HepG2 (cell line): ENCODE results near the gene CNOT1. TPM values are rescaled to one million over a fixed set of nuclear protein-coding genes. Genes with fewer than 3 reads are reported as not detected.

ENCODE experiments used
- ATAC-seq: fragments of 200-7000 bp; cut with Tn5 transposase; 3 replicates; pipeline ENCODE4 v1.9.1; 2020; ENCODE audit warnings: mild to moderate bottlenecking, moderate library complexity
- BruUV-seq: library from RNA; stranded (reverse); fragments of 400-500 nt; replicated peaks from 2 replicates; lab custom pipeline; 2021; lab: Mats Ljungman, UMichigan
- CTCF ChIA-PET: fragments of 300-600 bp; formaldehyde crosslinking; extraction: SDS; loops from one replicate; lab custom pipeline; 2021; ENCODE audit warnings: low total read pairs, inconsistent platforms, low intra/inter-chr PET ratio; lab: Yijun Ruan, JAX
- POLR2A ChIA-PET: fragments of 350-600 bp; sonication (Branson Sonifier 250); formaldehyde crosslinking; loops from one replicate; lab custom pipeline; 2020; ENCODE audit warnings: antibody characterized with exemption, inconsistent platforms; lab: Yijun Ruan, JAX
- DNase-seq: peaks from one replicate; pipeline ENCODE4 v3.0.0-alpha.2; 2015; ENCODE audit warnings: low spot score
- FAIRE-seq: peaks from 3 replicates; lab custom pipeline; 2011; peaks lifted over from hg19 to GRCh38; lab: Jason Lieb, UNC
- H2AFZ ChIP-seq: one replicate; pipeline ENCODE4 v1.6.1; 2011; ENCODE audit warnings: low read length, inconsistent platforms
- H3K27ac ChIP-seq: fragments of 300-600 bp; 3 replicates; pipeline ENCODE4 v1.8.0; 2011; ENCODE audit warnings: mixed run types, mild to moderate bottlenecking, mixed read lengths, low read length, inconsistent platforms; ENCODE audit not compliant: insufficient read depth; ENCODE audit errors: extremely low read length
- H3K27me3 ChIP-seq, 2 experiments: fragments of 200-600 bp in 1 of 2; 2 replicates in 1 of 2; 3 replicates in 1 of 2; pipeline versions ENCODE4 v1.6.0 to v1.8.0; 2011; ENCODE audit warnings: low read length in 2 of 2, mild to moderate bottlenecking in 2 of 2, moderate library complexity in 2 of 2, inconsistent platforms in 1 of 2; ENCODE audit not compliant: insufficient read depth in 2 of 2, control insufficient read depth in 1 of 2
- H3K36me3 ChIP-seq, 2 experiments: fragments of 200-600 bp in 1 of 2; replicated peaks in 1 of 2; 2 replicates in 1 of 2; 3 replicates in 1 of 2; pipeline versions ENCODE4 v1.5.1 to v1.8.0; 2011; ENCODE audit warnings: low read length in 2 of 2, inconsistent platforms in 1 of 2; ENCODE audit not compliant: insufficient read depth in 2 of 2, control insufficient read depth in 1 of 2
- H3K4me1 ChIP-seq: 2 replicates; pipeline ENCODE4 v1.5.1; 2012; ENCODE audit warnings: low read length, inconsistent platforms; ENCODE audit not compliant: insufficient read depth
- H3K4me2 ChIP-seq: 2 replicates; pipeline ENCODE4 v1.6.0; 2011; ENCODE audit warnings: low read depth, low read length, inconsistent platforms
- H3K4me3 ChIP-seq, 3 experiments: fragments of 200-600 bp in 1 of 3; sonication (generic), shearing (Covaris generic) in 1 of 3; replicated peaks in 1 of 3; 2 replicates each; pipeline ENCODE4 v1.5.1; 2011 to 2016; ENCODE audit warnings: low read length in 3 of 3, inconsistent platforms in 2 of 3, low read depth in 2 of 3, mild to moderate bottlenecking in 2 of 3, control low read depth in 1 of 3, mixed read lengths in 1 of 3; ENCODE audit not compliant: insufficient read depth in 1 of 3
- H3K79me2 ChIP-seq: one replicate; pipeline ENCODE4 v1.6.1; 2011; ENCODE audit warnings: low read length, inconsistent platforms; ENCODE audit not compliant: insufficient read depth
- H3K9ac ChIP-seq: 2 replicates; pipeline ENCODE4 v1.6.0; 2011; ENCODE audit warnings: mild to moderate bottlenecking, low read depth, low read length, inconsistent platforms; ENCODE audit not compliant: insufficient read depth
- H3K9me3 ChIP-seq: 2 replicates; pipeline ENCODE4 v1.5.1; 2012; ENCODE audit warnings: mild to moderate bottlenecking, low read length
- H4K20me1 ChIP-seq: 2 replicates; pipeline ENCODE4 v1.6.0; 2011; ENCODE audit warnings: inconsistent platforms, mild to moderate bottlenecking, low read length, moderate library complexity; ENCODE audit not compliant: insufficient read depth
- ARID2 ChIP-seq: sonication (generic); formaldehyde crosslinking; IDR thresholded peaks from 2 replicates; pipeline ENCODE4 v1.8.1; 2022; ENCODE audit warnings: mild to moderate bottlenecking, missing genetic modification reagents, borderline replicate concordance
- FOXC1 ChIP-seq: sonication (generic); formaldehyde crosslinking; IDR thresholded peaks from 2 replicates; pipeline ENCODE4 v1.8.0; 2022; ENCODE audit warnings: mild to moderate bottlenecking, missing genetic modification reagents, borderline replicate concordance
- HNRNPK ChIP-seq: fragments of 200-400 bp; formaldehyde crosslinking; IDR thresholded peaks from 2 replicates; pipeline ENCODE4 v1.6.1; 2018; ENCODE audit warnings: low read length, low read depth, moderate library complexity, mild to moderate bottlenecking; ENCODE audit not compliant: poor library complexity, severe bottlenecking
- KAT2B ChIP-seq: fragments of 150-350 bp; IDR thresholded peaks from 2 replicates; pipeline ENCODE4 v1.6.1; 2014; ENCODE audit warnings: low read depth, low read length, borderline replicate concordance
- PHB2 ChIP-seq: fragments of 450-650 bp; IDR thresholded peaks from 2 replicates; pipeline ENCODE4 v1.6.1; 2018; ENCODE audit not compliant: partially characterized antibody
- RBM22 ChIP-seq: fragments of 200-400 bp; formaldehyde crosslinking; optimal IDR thresholded peaks from 2 replicates; pipeline ENCODE3; 2017; ENCODE audit warnings: mild to moderate bottlenecking, low read length, moderate library complexity
- ZBTB3 ChIP-seq: sonication (generic); formaldehyde crosslinking; IDR thresholded peaks from 2 replicates; pipeline ENCODE4 v1.4.0; 2020; ENCODE audit warnings: low read depth, mild to moderate bottlenecking, moderate library complexity, missing genetic modification reagents, borderline replicate concordance
- ZFP62 ChIP-seq: sonication (generic); formaldehyde crosslinking; IDR thresholded peaks from 2 replicates; pipeline ENCODE4 v1.4.0; 2020; ENCODE audit warnings: missing genetic modification reagents
- ZNF33B ChIP-seq: sonication (generic); formaldehyde crosslinking; IDR thresholded peaks from 2 replicates; pipeline ENCODE4 v1.5.1; 2020; ENCODE audit warnings: mild to moderate bottlenecking, missing genetic modification reagents
- ZNF616 ChIP-seq: sonication (generic); formaldehyde crosslinking; IDR thresholded peaks from 2 replicates; pipeline ENCODE4 v1.5.0; 2020; ENCODE audit warnings: low read depth, mild to moderate bottlenecking, missing genetic modification reagents
- ZNF768 ChIP-seq: sonication (generic); formaldehyde crosslinking; IDR thresholded peaks from 2 replicates; pipeline ENCODE4 v1.4.0; 2020; ENCODE audit warnings: missing genetic modification reagents
- ZNF777 ChIP-seq: sonication (generic); formaldehyde crosslinking; IDR thresholded peaks from 2 replicates; pipeline ENCODE4 v1.4.0; 2020; ENCODE audit warnings: missing genetic modification reagents
- WGBS: methylation state at CpG from one replicate; pipeline ENCODE4 v1.1.6; 2017; ENCODE audit warnings: low lambda C conversion rate; 5-methylcytosine and 5-hydroxymethylcytosine counted together
- in situ Hi-C: cut with HindIII; loops from 2 replicates; pipeline ENCODE4 v1.10.0; 2017; ENCODE audit warnings: low pct_unique_long_range_greater_than_20kb; ENCODE audit not compliant: extremely low pct_ligation_motif_present
- intact Hi-C: fragments of 100-400 bp; cut with micrococcal nuclease; formaldehyde crosslinking; loops from one replicate; pipeline ENCODE4 v1.10.0; 2022; ENCODE audit not compliant: unreplicated experiment
- polyA plus RNA-seq, 8 experiments: library from polyadenylated mRNA; depleted of rRNA in 3 of 8; stranded (reverse) in 7 of 8; unstranded in 1 of 8; fragments of >200 nt; fragmentation: Illumina TruSeq in 4 of 8; extraction: Trizol in 4 of 8; gene quantifications; 2 replicates each; pipeline versions ENCODE4 v1.2.1 to v1.2.3, GENCODE V29; 2011 to 2016; ENCODE audit warnings: low read depth in 4 of 8, missing spikeins in 1 of 8, mixed read lengths in 1 of 8; ENCODE audit not compliant: insufficient read depth in 1 of 8
- total RNA-seq, 5 experiments: library from RNA; depleted of rRNA; stranded (reverse); fragments of >200 nt; fragmentation: Illumina TruSeq; extraction: Trizol; gene quantifications; 2 replicates each; pipeline ENCODE4 v1.2.3, GENCODE V29; 2016; ENCODE audit warnings: low read depth in 1 of 5
- TF ChIP-seq, protein P1 (sequence below): IDR thresholded peaks from 2 replicates; pipeline ENCODE4 v1.6.1; 2018; ENCODE audit warnings: missing genetic modification reagents
- TF ChIP-seq, protein P2 (sequence below): sonication (generic); formaldehyde crosslinking; IDR thresholded peaks from 2 replicates; pipeline ENCODE4 v1.8.1; 2023; ENCODE audit warnings: mild to moderate bottlenecking, moderate library complexity, missing genetic modification reagents
- TF ChIP-seq, protein P3 (sequence below): sonication (generic); formaldehyde crosslinking; conservative IDR thresholded peaks from 2 replicates; pipeline ENCODE4 v1.8.0; 2022; ENCODE audit warnings: mild to moderate bottlenecking, moderate library complexity, missing genetic modification reagents

Gene CNOT1
- total and polyA plus RNA-seq, 2 of the 13 experiments (the other 11 are each of a cell fraction or from before 2014, with no cell fraction given) = 188 to 232 TPM

DNA sequence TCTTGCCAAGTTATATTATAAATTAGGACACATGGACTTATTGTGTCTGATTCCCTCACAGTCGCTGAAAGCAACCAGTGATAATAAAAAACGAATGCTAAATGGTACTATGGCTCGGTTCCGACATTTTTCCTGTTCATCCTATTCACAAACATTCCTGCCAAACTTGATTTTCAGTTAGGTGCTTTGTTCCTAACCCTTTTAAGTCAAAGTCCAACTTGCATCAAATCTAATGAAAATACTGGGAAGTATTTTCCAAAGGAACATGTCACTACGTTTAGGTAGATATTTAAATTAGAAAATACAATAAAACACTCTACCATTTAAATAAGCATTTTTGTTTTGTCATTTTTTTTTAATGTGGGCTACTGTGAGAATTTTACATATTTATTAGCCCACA, 93.3 kb downstream of the CNOT1 start:
- peak; percentile 37 for TF ChIP-seq RBM22
- TF ChIP-seq, protein P1, sequence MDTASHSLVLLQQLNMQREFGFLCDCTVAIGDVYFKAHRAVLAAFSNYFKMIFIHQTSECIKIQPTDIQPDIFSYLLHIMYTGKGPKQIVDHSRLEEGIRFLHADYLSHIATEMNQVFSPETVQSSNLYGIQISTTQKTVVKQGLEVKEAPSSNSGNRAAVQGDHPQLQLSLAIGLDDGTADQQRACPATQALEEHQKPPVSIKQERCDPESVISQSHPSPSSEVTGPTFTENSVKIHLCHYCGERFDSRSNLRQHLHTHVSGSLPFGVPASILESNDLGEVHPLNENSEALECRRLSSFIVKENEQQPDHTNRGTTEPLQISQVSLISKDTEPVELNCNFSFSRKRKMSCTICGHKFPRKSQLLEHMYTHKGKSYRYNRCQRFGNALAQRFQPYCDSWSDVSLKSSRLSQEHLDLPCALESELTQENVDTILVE (CRISPR knock-in tag) = no peak
- BruUV-seq = no TSS peak
- FAIRE-seq = no peak
- H3K27ac ChIP-seq = no peak overlapping the region
- no peaks in the 10 kb centered on the region for H3K79me2 ChIP-seq
- H4K20me1 ChIP-seq = no peaks in the 10 kb centered on the region
- POLR2A ChIA-PET = no interaction called here
- no peak for ATAC-seq
- H3K4me1 ChIP-seq = no peaks in the 10 kb centered on the region
- no peaks in the 10 kb centered on the region for H3K9me3 ChIP-seq
- WGBS = 93% methylated on average over 5 of the region's 5 CpGs
- intact Hi-C loops (no loop called here), in situ Hi-C loops (no loop called here)
- CTCF ChIA-PET = no interaction called here
- no peaks in the 10 kb centered on the region for H3K27me3 ChIP-seq
- no peak overlapping the region for H3K4me2 ChIP-seq
- H2AFZ ChIP-seq = no peak overlapping the region
- DNase-seq = no peak
- peaks cover 44 to 94% of the 10 kb centered on the region in 2 experiments for H3K36me3 ChIP-seq
- H3K9ac ChIP-seq = no peak overlapping the region
- no peak overlapping the region for H3K4me3 ChIP-seq

DNA sequence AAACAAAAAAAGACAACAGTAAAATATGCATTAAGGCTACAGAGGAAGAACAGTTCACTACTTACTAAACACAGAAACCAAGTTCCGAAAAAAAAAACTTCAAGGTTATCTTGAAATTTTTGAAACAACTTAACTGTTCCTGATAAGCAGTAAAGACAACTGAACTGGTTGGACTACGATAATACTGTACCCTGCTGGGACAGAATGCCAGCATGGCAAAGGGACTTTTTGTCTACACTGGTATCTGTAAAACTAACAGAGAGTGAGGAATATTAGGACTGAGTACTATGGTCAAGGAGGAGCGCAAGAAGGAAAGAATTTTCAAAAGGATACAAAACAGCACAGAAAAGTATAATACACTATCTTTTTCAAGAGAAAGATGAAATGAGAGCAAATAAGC, 94.5 kb downstream of the CNOT1 start:
- BruUV-seq = no TSS peak
- Histone ChIP-seq H3K27me3 (no peaks in the 10 kb centered on the region), H3K4me2 (no peak overlapping the region), H3K9me3 (no peaks in the 10 kb centered on the region), H4K20me1 (no peaks in the 10 kb centered on the region), H3K27ac (no peak overlapping the region), H3K4me1 (no peaks in the 10 kb centered on the region), H3K36me3 (peaks cover 44 to 95% of the 10 kb centered on the region in 2 experiments), H3K4me3 (no peak overlapping the region), H3K9ac (no peak overlapping the region), H2AFZ (no peak overlapping the region), H3K79me2 (no peaks in the 10 kb centered on the region)
- no peak for ATAC-seq
- DNase-seq = no peak
- ChIA-PET POLR2A (no interaction called here), CTCF (no interaction called here)
- FAIRE-seq = no peak
- intact Hi-C loops = no loop called here
- WGBS = 97% methylated on average over 3 of the region's 3 CpGs
- in situ Hi-C loops = no loop called here
- TF ChIP-seq PHB2 (no peak), ZNF33B (no peak), HNRNPK (no peak), ZNF777 (CRISPR knock-in tag) (no peak), ZNF768 (CRISPR knock-in tag) (no peak), KAT2B (no peak), FOXC1 (CRISPR knock-in tag) (no peak), ZNF616 (CRISPR knock-in tag) (no peak), ARID2 (CRISPR knock-in tag) (no peak), ZFP62 (no peak), ZBTB3 (CRISPR knock-in tag) (no peak)
- TF ChIP-seq, protein P2, sequence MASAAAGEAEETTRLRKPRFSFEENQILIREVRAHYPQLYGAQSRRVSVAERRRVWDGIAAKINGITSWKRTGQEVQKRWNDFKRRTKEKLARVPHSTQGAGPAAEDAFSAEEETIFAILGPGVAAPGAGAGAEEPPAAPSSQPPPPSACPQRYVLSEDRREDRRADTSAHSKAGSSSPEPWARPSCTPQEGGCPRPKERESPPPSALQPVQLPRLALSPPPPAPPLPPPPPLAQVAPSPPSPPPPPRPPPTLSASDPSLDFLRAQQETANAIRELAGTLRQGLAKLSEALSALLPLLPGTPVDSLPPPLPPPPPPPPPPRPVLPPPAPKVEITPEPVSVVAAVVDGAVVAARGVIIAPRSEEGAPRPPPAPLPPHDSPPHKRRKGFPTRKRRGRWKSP = no peak
- TF ChIP-seq, protein P3, sequence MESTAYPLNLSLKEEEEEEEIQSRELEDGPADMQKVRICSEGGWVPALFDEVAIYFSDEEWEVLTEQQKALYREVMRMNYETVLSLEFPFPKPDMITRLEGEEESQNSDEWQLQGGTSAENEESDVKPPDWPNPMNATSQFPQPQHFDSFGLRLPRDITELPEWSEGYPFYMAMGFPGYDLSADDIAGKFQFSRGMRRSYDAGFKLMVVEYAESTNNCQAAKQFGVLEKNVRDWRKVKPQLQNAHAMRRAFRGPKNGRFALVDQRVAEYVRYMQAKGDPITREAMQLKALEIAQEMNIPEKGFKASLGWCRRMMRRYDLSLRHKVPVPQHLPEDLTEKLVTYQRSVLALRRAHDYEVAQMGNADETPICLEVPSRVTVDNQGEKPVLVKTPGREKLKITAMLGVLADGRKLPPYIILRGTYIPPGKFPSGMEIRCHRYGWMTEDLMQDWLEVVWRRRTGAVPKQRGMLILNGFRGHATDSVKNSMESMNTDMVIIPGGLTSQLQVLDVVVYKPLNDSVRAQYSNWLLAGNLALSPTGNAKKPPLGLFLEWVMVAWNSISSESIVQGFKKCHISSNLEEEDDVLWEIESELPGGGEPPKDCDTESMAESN (CRISPR knock-in tag) = no peak
